Naive thymus-derived CD8-positive, alpha-beta T cell (primary cell): ENCODE results near the gene DNAH11. TPM values are rescaled to one million over a fixed set of nuclear protein-coding genes. Genes with fewer than 3 reads are reported as not detected.

Source experiments
- ATAC-seq, 2 donors: fragments of 150-1000 bp; cut with Tn5 transposase in 1 of 2; sonication (Bioruptor Pico), chemical (Tn5 transposase) in 1 of 2; 1 replicate in 1 of 2; 2 replicates in 1 of 2; pipeline ENCODE4 v1.10.0; 2021; ENCODE audit warnings: mild to moderate bottlenecking in 2 of 2, moderate library complexity in 2 of 2
- POLR2A ChIA-PET: fragments of 350-600 bp; sonication (Branson Sonifier 250); formaldehyde crosslinking; loops from one replicate; lab custom pipeline; 2021; ENCODE audit warnings: antibody characterized with exemption; lab: Charles Lee
- DNase-seq, 10 donors: peaks; one replicate each; pipeline versions ENCODE4 v3.0.0 to v3.0.0-alpha.2; 2020 to 2022
- H3K27ac Mint-ChIP-seq, 10 donors: one replicate each; pipeline ENCODE4 v1.8.0; 2020 to 2022; ENCODE audit warnings: mild to moderate bottlenecking in 10 of 10, mixed read lengths in 10 of 10, moderate library complexity in 4 of 10, inconsistent platforms in 1 of 10
- H3K27me3 Mint-ChIP-seq, 5 donors: one replicate each; pipeline ENCODE4 v1.8.0; 2021 to 2022; ENCODE audit warnings: mixed read lengths in 5 of 5
- H3K36me3 Mint-ChIP-seq, 3 donors: one replicate each; pipeline ENCODE4 v1.8.0; 2020 to 2022; ENCODE audit warnings: mixed read lengths in 3 of 3, mild to moderate bottlenecking in 2 of 3, inconsistent platforms in 1 of 3
- H3K4me1 Mint-ChIP-seq, 4 donors: one replicate each; pipeline ENCODE4 v1.8.0; 2021 to 2022; ENCODE audit warnings: mixed read lengths in 4 of 4
- H3K4me3 Mint-ChIP-seq, 10 donors: one replicate each; pipeline ENCODE4 v1.8.0; 2020 to 2022; ENCODE audit warnings: mild to moderate bottlenecking in 10 of 10, mixed read lengths in 10 of 10, moderate library complexity in 6 of 10, inconsistent platforms in 1 of 10
- H3K9me3 Mint-ChIP-seq, 9 donors: one replicate each; pipeline ENCODE4 v1.8.0; 2020 to 2022; ENCODE audit warnings: mixed read lengths in 9 of 9, mild to moderate bottlenecking in 3 of 9, inconsistent platforms in 1 of 9, moderate library complexity in 1 of 9
- polyA plus RNA-seq, 3 donors: library from polyadenylated mRNA; unstranded; fragments of 300-500 nt; fragmentation: Illumina TruSeq; gene quantifications; one replicate each; pipeline ENCODE4 v1.2.3, GENCODE V29; 2021
- total RNA-seq, 8 experiments: library from RNA in 2 of 8; stranded (reverse) in 2 of 8; gene quantifications; one replicate each; pipeline ENCODE4 v1.2.3 and lab custom pipeline; 2021 to 2026

Gene DNAH11
- total and polyA plus RNA-seq, 5 experiments from 2014 or later: 0.19 to 0.44 (median 0.23) TPM; not detected in 2

- Mint-ChIP-seq H3K36me3 (peaks cover 0 to 23% (median 6%) of the 10 kb centered on the region in 3 donors), H3K4me1 (peaks cover 15 to 26% (median 24%) of the 10 kb centered on the region in 4 donors)
- POLR2A ChIA-PET: interaction anchor here (1.1 to 4.7 kb wide), 3 partner anchors 46 to 471 kb away, joined by 3 to 19 read pairs (median 4); partner anchors contain the start of genes CDCA7L and SP4
Observed at GRCh38 chr7:21898265-21898930, 355.6 kb downstream of the DNAH11 start.

DNA sequence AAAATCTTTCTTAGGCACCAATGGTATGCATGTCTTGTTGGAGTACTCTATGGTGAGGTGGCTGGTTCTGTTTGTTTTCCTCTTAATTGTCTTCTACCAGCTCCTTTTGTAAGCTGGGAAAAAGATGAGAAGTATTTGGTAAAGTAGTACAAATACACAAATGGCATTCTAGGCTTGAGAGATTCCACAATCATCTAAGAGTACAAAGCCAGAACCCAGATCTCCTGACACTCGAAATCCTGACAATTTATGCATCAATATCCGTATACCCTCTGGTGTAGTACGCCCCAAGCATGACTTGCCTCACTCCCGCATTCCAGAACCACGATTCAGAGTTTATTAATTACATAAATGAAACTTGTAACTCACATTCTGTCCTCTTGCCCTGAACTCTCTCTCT is 359.4 kb downstream of the DNAH11 start:
- POLR2A ChIA-PET: no interaction called here
- H3K36me3 Mint-ChIP-seq: peaks cover 8 to 57% (median 11%) of the 10 kb centered on the region in 3 donors
- no peak for ATAC-seq

More at GRCh38 chr7:21898265-21898930, 355.6 kb downstream of the DNAH11 start:
- Mint-ChIP-seq H3K9me3 (peaks cover 0 to 16% (median 0%) of the 10 kb centered on the region in 9 donors), H3K27ac (peak overlapping the region; percentile 94 to 99 (median 98)), H3K27me3 (no peaks in the 10 kb centered on the region), H3K4me3 (peak overlapping the region; percentile 75 to 92 (median 86))
- ATAC-seq (peak; percentile 91 to 92), DNase-seq (peak in 5 of 10 donors; percentile 20 to 54 (median 33))

GRCh38 chr7:21903020-21903786 is 360.4 kb downstream of the DNAH11 start:
- peaks cover 10 to 13% (median 12%) of the 10 kb centered on the region in 4 donors for H3K4me1 Mint-ChIP-seq
- peaks cover 0 to 8% (median 0%) of the 10 kb centered on the region in 9 donors for H3K9me3 Mint-ChIP-seq
- POLR2A ChIA-PET: no interaction called here
- no peak overlapping the region for H3K4me3 Mint-ChIP-seq
- peak overlapping the region in 3 of 10 donors; percentile 34 to 79 (median 39) for H3K27ac Mint-ChIP-seq
- H3K27me3 Mint-ChIP-seq: no peaks in the 10 kb centered on the region
- no peak for DNase-seq
- ATAC-seq: no peak
- H3K36me3 Mint-ChIP-seq: peaks cover 6 to 64% (median 11%) of the 10 kb centered on the region in 3 donors

More for the DNA sequence above, 359.4 kb downstream of the DNAH11 start:
- H3K9me3 Mint-ChIP-seq: peaks cover 0 to 16% (median 0%) of the 10 kb centered on the region in 9 donors
- H3K27me3 Mint-ChIP-seq: no peaks in the 10 kb centered on the region
- peaks cover 15 to 22% (median 20%) of the 10 kb centered on the region in 4 donors for H3K4me1 Mint-ChIP-seq
- DNase-seq: no peak
- no peak overlapping the region for H3K27ac Mint-ChIP-seq
- no peak overlapping the region for H3K4me3 Mint-ChIP-seq

DNA sequence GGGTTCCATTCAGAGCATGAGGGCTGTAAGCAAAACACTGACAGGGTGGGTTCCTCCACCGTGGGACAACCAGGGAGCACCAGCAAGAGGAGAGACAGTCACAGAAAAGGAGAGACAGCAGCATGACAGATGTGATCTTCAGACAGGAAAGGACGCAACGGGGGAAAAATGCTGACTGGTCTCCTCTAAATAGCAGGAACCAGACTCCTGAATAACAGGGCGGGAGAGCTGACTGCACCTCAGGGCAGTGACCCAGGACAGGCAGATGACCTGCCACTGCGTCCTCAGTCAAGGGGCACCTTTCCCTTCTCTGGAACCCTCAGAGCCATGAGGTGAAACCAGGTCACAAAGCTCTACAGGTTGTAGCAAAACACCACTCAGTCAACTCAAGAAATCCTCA is 365.9 kb downstream of the DNAH11 start:
- Mint-ChIP-seq H3K27me3 (no peaks in the 10 kb centered on the region), H3K27ac (peak overlapping the region in 1 of 10 donors; percentile 7), H3K9me3 (no peaks in the 10 kb centered on the region), H3K4me1 (peaks cover 0 to 8% (median 0%) of the 10 kb centered on the region in 4 donors), H3K4me3 (no peak overlapping the region), H3K36me3 (peaks cover 5 to 80% (median 20%) of the 10 kb centered on the region in 3 donors)
- POLR2A ChIA-PET: no interaction called here
- DNase-seq (no peak), ATAC-seq (no peak)

GRCh38 chr7:21910253-21910652 is 367.4 kb downstream of the DNAH11 start:
- Mint-ChIP-seq H3K36me3 (peaks cover 18 to 79% (median 31%) of the 10 kb centered on the region in 3 donors), H3K27ac (peak overlapping the region in 1 of 10 donors; percentile 33), H3K27me3 (no peaks in the 10 kb centered on the region), H3K4me3 (no peak overlapping the region), H3K9me3 (no peaks in the 10 kb centered on the region), H3K4me1 (peaks cover 0 to 11% (median 2%) of the 10 kb centered on the region in 4 donors)
- ATAC-seq (no peak), DNase-seq (no peak)
- POLR2A ChIA-PET: no interaction called here

DNA sequence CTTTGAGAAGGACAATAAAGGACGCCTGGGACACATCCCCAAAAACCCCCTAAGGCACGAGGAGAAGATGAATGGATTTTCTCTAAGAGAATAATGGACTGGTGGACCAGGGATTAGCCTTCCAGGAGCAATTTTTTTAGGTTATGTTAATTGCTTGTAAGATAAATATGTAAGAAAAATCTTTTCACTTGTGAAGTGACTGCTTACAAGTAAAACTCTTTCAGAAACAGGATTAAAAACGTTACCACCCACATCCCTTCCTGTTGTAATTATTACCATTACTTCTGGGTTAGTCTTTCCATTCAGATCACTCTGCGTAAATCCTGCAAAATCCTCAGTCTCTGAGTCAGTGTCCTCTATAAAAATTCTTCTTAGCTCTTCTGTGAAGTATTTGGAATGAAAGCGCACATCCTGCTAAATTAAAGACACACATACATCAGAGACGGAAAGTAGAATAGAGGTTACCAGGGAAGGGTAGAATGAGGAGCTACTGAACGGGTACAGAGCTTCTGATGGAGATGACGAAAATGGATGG is 368.6 kb downstream of the DNAH11 start:
- Mint-ChIP-seq H3K36me3 (peaks cover 18 to 79% (median 33%) of the 10 kb centered on the region in 3 donors), H3K27ac (no peak overlapping the region), H3K4me3 (no peak overlapping the region), H3K27me3 (no peaks in the 10 kb centered on the region), H3K9me3 (no peaks in the 10 kb centered on the region), H3K4me1 (peaks cover 0 to 11% (median 2%) of the 10 kb centered on the region in 4 donors)
- no peak for ATAC-seq
- POLR2A ChIA-PET: no interaction called here
- DNase-seq: no peak

GRCh38 chr7:21912305-21912704 is 369.5 kb downstream of the DNAH11 start:
- ATAC-seq (no peak), DNase-seq (no peak)
- peaks cover 19 to 81% (median 31%) of the 10 kb centered on the region in 3 donors for H3K36me3 Mint-ChIP-seq
- peaks cover 0 to 11% (median 2%) of the 10 kb centered on the region in 4 donors for H3K4me1 Mint-ChIP-seq
- H3K27ac Mint-ChIP-seq: no peak overlapping the region
- H3K9me3 Mint-ChIP-seq: no peaks in the 10 kb centered on the region
- POLR2A ChIA-PET: interaction anchor here (1.1 kb wide), 1 partner anchor 8 kb away, joined by 3 read pairs; no protein-coding TSS in a partner anchor
- no peaks in the 10 kb centered on the region for H3K27me3 Mint-ChIP-seq
- no peak overlapping the region for H3K4me3 Mint-ChIP-seq

- H3K4me3 Mint-ChIP-seq: peak overlapping the region in 1 of 10 donors; percentile 10
- peak overlapping the region in 1 of 10 donors; percentile 16 for H3K27ac Mint-ChIP-seq
- H3K27me3 Mint-ChIP-seq: no peaks in the 10 kb centered on the region
- DNase-seq (no peak), ATAC-seq (no peak)
- POLR2A ChIA-PET: interaction anchor here (1.1 kb wide), 1 partner anchor 9 kb away, joined by 3 read pairs; no protein-coding TSS in a partner anchor
- H3K36me3 Mint-ChIP-seq: peaks cover 19 to 74% (median 28%) of the 10 kb centered on the region in 3 donors
- peaks cover 0 to 11% (median 2%) of the 10 kb centered on the region in 4 donors for H3K4me1 Mint-ChIP-seq
- no peaks in the 10 kb centered on the region for H3K9me3 Mint-ChIP-seq
Observed at GRCh38 chr7:21912931-21913780, 370.3 kb downstream of the DNAH11 start.

DNA sequence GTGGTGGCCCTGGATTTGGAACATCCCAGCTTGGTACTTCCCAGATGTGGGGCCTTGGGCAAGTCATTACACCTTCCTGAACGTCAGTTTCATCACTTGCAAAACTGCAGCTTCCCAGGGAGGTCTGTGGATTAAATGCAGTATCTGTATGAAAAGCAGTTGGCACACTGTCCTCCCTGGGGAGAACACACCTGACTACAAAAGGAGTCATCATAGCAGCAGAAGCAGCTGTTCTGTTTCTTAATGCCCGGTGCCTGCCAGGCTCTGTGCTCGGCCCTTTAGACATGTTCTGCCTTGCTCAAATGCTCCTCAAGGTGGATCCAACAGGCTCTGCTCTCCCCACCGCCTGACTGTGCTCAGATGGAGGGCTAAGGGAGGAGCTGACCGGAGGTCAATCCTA is 371.8 kb downstream of the DNAH11 start:
- H3K36me3 Mint-ChIP-seq: peaks cover 19 to 60% (median 22%) of the 10 kb centered on the region in 3 donors
- H3K27me3 Mint-ChIP-seq: no peaks in the 10 kb centered on the region
- POLR2A ChIA-PET: no interaction called here
- H3K27ac Mint-ChIP-seq: no peak overlapping the region
- no peak overlapping the region for H3K4me3 Mint-ChIP-seq
- ATAC-seq: no peak
- H3K4me1 Mint-ChIP-seq: peaks cover 3 to 14% (median 4%) of the 10 kb centered on the region in 4 donors
- H3K9me3 Mint-ChIP-seq: no peaks in the 10 kb centered on the region
- DNase-seq: no peak

- DNase-seq (no peak), ATAC-seq (no peak)
- Mint-ChIP-seq H3K4me1 (peaks cover 3 to 17% (median 5%) of the 10 kb centered on the region in 4 donors), H3K36me3 (peaks cover 19 to 56% (median 22%) of the 10 kb centered on the region in 3 donors), H3K27ac (no peak overlapping the region), H3K4me3 (no peak overlapping the region), H3K9me3 (no peaks in the 10 kb centered on the region), H3K27me3 (no peaks in the 10 kb centered on the region)
- POLR2A ChIA-PET: no interaction called here
Observed at GRCh38 chr7:21915140-21915539, 372.3 kb downstream of the DNAH11 start.

GRCh38 chr7:21916176-21916575 is 373.3 kb downstream of the DNAH11 start:
- Mint-ChIP-seq H3K27ac (no peak overlapping the region), H3K9me3 (no peaks in the 10 kb centered on the region), H3K4me1 (peaks cover 3 to 20% (median 5%) of the 10 kb centered on the region in 4 donors), H3K4me3 (no peak overlapping the region), H3K27me3 (no peaks in the 10 kb centered on the region), H3K36me3 (peaks cover 19 to 54% (median 22%) of the 10 kb centered on the region in 3 donors)
- POLR2A ChIA-PET: no interaction called here
- ATAC-seq: no peak
- no peak for DNase-seq

DNA sequence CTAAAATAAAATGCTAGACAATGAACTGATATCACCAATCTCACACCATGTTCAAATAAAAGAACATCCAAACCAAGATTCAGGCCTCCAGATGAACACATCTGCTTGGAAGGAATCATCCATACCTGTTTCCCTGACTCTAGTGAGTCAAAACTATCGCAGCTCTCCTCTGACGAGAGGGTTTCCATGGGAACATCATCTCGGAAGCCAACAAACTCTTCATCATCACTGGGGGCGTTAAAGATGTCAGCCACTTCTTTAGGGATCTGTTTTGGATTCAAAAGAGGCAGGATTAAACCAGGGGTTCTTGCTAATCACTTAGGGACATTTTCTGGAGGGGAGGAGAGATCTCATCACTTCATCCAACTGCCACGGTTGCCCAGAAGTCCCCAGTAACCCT is 373.8 kb downstream of the DNAH11 start:
- DNase-seq (no peak), ATAC-seq (no peak)
- POLR2A ChIA-PET: no interaction called here
- Mint-ChIP-seq H3K4me1 (peaks cover 3 to 22% (median 5%) of the 10 kb centered on the region in 4 donors), H3K9me3 (no peaks in the 10 kb centered on the region), H3K4me3 (no peak overlapping the region), H3K36me3 (peaks cover 19 to 50% (median 22%) of the 10 kb centered on the region in 3 donors), H3K27ac (no peak overlapping the region), H3K27me3 (no peaks in the 10 kb centered on the region)
